HEK293T (cell line): Measurements from ENCODE around the gene SERGEF.

ENCODE experiments used
- ARNT ChIP-seq: fragments of 450-650 bp; IDR thresholded peaks from 2 replicates; pipeline ENCODE4 v1.6.1; 2017; ENCODE audit warnings: mild to moderate bottlenecking
- BHLHE40 ChIP-seq: fragments of 450-650 bp; IDR thresholded peaks from 2 replicates; pipeline ENCODE4 v1.6.1; 2016; ENCODE audit warnings: mild to moderate bottlenecking, moderate library complexity, borderline replicate concordance
- CTBP1 ChIP-seq: fragments of 450-650 bp; IDR thresholded peaks from 2 replicates; pipeline ENCODE4 v1.6.1; 2016; ENCODE audit warnings: borderline replicate concordance
- ELF4 ChIP-seq: fragments of 450-650 bp; IDR thresholded peaks from 2 replicates; pipeline ENCODE4 v1.6.1; 2017; ENCODE audit warnings: antibody characterized with exemption
- FOXA1 ChIP-seq: fragments of 450-650 bp; IDR thresholded peaks from 2 replicates; pipeline ENCODE4 v1.6.1; 2016; ENCODE audit warnings: mild to moderate bottlenecking
- FOXK2 ChIP-seq: fragments of 450-650 bp; IDR thresholded peaks from 2 replicates; pipeline ENCODE4 v1.6.1; 2016; ENCODE audit warnings: mild to moderate bottlenecking
- FOXM1 ChIP-seq: fragments of 450-650 bp; IDR thresholded peaks from 2 replicates; pipeline ENCODE4 v1.6.1; 2017; ENCODE audit warnings: mild to moderate bottlenecking, borderline replicate concordance
- L3MBTL2 ChIP-seq: fragments of 450-650 bp; conservative IDR thresholded peaks from 2 replicates; pipeline ENCODE4 v1.6.1; 2016; ENCODE audit warnings: mild to moderate bottlenecking
- NFRKB ChIP-seq: fragments of 450-650 bp; IDR thresholded peaks from 2 replicates; pipeline ENCODE4 v1.6.1; 2016; ENCODE audit warnings: mild to moderate bottlenecking, moderate library complexity
- SP1 ChIP-seq: fragments of 450-650 bp; IDR thresholded peaks from 2 replicates; pipeline ENCODE4 v1.6.1; 2017
- SUZ12 ChIP-seq: fragments of 450-650 bp; IDR thresholded peaks from 2 replicates; pipeline ENCODE4 v1.6.1; 2016; ENCODE audit warnings: mild to moderate bottlenecking
- TARDBP ChIP-seq: fragments of 450-650 bp; IDR thresholded peaks from 2 replicates; pipeline ENCODE4 v1.6.1; 2016
- ZNF384 ChIP-seq: fragments of 450-650 bp; IDR thresholded peaks from 2 replicates; pipeline ENCODE4 v1.6.1; 2016
- TF ChIP-seq, protein P1 (sequence below): fragments of 450-650 bp; IDR thresholded peaks from 2 replicates; pipeline ENCODE4 v1.6.1; 2016

DNA sequence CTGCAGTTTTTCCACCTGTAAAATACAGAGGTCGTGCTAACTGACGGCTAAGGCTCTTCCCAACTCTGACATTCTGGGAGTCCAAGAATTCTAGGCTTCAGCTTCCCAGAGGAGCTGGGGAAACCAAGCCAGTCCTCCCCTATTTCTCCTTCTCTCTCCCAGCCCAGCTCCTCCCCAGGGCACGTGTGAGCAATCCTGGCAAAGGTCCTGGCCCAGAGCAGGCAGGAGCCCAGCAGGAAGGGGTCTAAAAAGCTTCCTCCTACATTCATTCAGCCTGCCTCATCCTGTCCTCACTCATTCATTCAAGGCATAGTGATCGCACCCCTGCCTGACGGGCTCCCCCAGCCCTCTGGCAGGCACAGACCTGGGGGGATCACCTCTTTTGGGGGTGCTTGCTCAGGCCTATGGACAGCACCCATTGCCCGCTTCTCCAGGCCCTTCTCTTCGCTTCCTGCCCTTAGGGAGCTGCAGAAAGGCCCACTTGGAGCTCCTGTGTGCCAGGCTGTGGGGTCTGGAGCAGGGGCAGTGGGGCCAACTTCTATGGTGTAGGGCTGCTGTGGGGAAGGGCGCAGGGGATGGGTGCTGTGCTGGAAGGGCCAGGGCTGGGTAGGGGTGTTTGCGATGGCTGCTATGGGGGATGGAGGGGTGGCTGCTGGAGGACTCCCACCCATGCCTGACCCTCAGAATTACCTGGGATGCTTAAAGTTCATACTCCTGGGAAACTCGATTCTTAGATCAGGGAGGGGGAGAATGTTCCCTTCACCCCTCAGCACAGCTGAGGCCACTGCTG lies 268.5 kb downstream of the SERGEF start:
- TF ChIP-seq SUZ12 (no peak), FOXM1 (no peak), FOXA1 (no peak), L3MBTL2 (no peak), NFRKB (no peak), ZNF384 (no peak), CTBP1 (no peak), SP1 (no peak), ELF4 (no peak), ARNT (no peak), BHLHE40 (no peak), TARDBP (no peak), FOXK2 (no peak)
- TF ChIP-seq, protein P1, sequence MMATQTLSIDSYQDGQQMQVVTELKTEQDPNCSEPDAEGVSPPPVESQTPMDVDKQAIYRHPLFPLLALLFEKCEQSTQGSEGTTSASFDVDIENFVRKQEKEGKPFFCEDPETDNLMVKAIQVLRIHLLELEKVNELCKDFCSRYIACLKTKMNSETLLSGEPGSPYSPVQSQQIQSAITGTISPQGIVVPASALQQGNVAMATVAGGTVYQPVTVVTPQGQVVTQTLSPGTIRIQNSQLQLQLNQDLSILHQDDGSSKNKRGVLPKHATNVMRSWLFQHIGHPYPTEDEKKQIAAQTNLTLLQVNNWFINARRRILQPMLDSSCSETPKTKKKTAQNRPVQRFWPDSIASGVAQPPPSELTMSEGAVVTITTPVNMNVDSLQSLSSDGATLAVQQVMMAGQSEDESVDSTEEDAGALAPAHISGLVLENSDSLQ = no peak
